Activated CD8-positive, alpha-beta memory T cell treated with anti-CD3 and anti-CD28 coated beads, Interleukin-2, amount 50 U/mL, for 24 hours (primary cell): ENCODE data around the gene SOCS3.

Source experiments
- DNase-seq: peaks from one replicate; pipeline ENCODE4 v3.0.0-alpha.2; 2020; ENCODE audit errors: extremely low read depth

Gene SOCS3

GRCh38 chr17:78330570-78331224 lies 29.2 kb downstream of the SOCS3 start:
- DNase-seq = no peak

GRCh38 chr17:78329263-78330059 lies 30.4 kb downstream of the SOCS3 start:
- DNase-seq = no peak

GRCh38 chr17:78327880-78328279 lies 32.0 kb downstream of the SOCS3 start:
- no peak for DNase-seq

GRCh38 chr17:78325076-78325687 lies 34.7 kb downstream of the SOCS3 start:
- DNase-seq = no peak

- DNase-seq = no peak
Observed at GRCh38 chr17:78324391-78325075, 35.3 kb downstream of the SOCS3 start.

GRCh38 chr17:78323826-78324390 lies 36.0 kb downstream of the SOCS3 start:
- DNase-seq = no peak

- DNase-seq = no peak
Observed at GRCh38 chr17:78322858-78323455, 36.9 kb downstream of the SOCS3 start.

- DNase-seq = no peak
Observed at GRCh38 chr17:78322327-78322857, 37.5 kb downstream of the SOCS3 start.

GRCh38 chr17:78318843-78319242 lies 41.0 kb downstream of the SOCS3 start:
- no peak for DNase-seq

- DNase-seq = no peak
Observed at GRCh38 chr17:78318407-78318806, 41.5 kb downstream of the SOCS3 start.

GRCh38 chr17:78317794-78318400 lies 42.0 kb downstream of the SOCS3 start:
- no peak for DNase-seq

- no peak for DNase-seq
Observed at GRCh38 chr17:78316867-78317789, 42.7 kb downstream of the SOCS3 start.

- no peak for DNase-seq
Observed at GRCh38 chr17:78316115-78316866, 43.6 kb downstream of the SOCS3 start.

GRCh38 chr17:78315355-78316114 lies 44.3 kb downstream of the SOCS3 start:
- DNase-seq = peak; percentile 15

GRCh38 chr17:78314683-78315354 lies 45.1 kb downstream of the SOCS3 start:
- no peak for DNase-seq

GRCh38 chr17:78313735-78314648 lies 45.9 kb downstream of the SOCS3 start:
- DNase-seq = peak; percentile 19
